Measurements from ENCODE around the gene CCR7. TPM values are rescaled to one million over a fixed set of nuclear protein-coding genes. Genes with fewer than 3 reads are reported as not detected.

The CCR7 gene
- total RNA-seq, 1 donor from 2014 or later = not detected

GRCh38 chr17:40510328-40510648, 55.0 kb downstream of the CCR7 start:
- TF ChIP-seq CTCF (conservative IDR thresholded peaks at IDR 0.05; ENCODE audit: low read depth, low read length) = no peak
- peak; percentile 86 for DNase-seq (ENCODE audit: low read depth)
- H3K4me3 ChIP-seq (ENCODE audit: low read depth, low read length) = no peak overlapping the region

- peak; percentile 19 for DNase-seq (ENCODE audit: low read depth)
- H3K4me3 ChIP-seq (ENCODE audit: low read depth, low read length) = no peak overlapping the region
- no peak for TF ChIP-seq CTCF (conservative IDR thresholded peaks at IDR 0.05; ENCODE audit: low read depth, low read length)
Observed at GRCh38 chr17:40509626-40510327, 55.5 kb downstream of the CCR7 start.

- DNase-seq (ENCODE audit: low read depth) = no peak
- H3K4me3 ChIP-seq (ENCODE audit: low read depth, low read length) = no peak overlapping the region
- no peak for TF ChIP-seq CTCF (conservative IDR thresholded peaks at IDR 0.05; ENCODE audit: low read depth, low read length)
Observed at GRCh38 chr17:40506786-40507185, 58.5 kb downstream of the CCR7 start.

Other genes starting within 250 kb of the CCR7 start
- gene GJD3, start 200.7 kb downstream of the CCR7 start, total RNA-seq = 0.58 TPM in 1 of 2 replicates, not detected in the other
- 198 and 206 TPM in 2 replicates for gene TOP2A, start 147.6 kb downstream of the CCR7 start, total RNA-seq
- gene IGFBP4, start 122.0 kb downstream of the CCR7 start, total RNA-seq = 57.6 and 67.7 TPM in 2 replicates
- 0.51 TPM in 1 of 2 replicates, not detected in the other for gene TNS4, start 63.8 kb downstream of the CCR7 start, total RNA-seq
- gene SMARCE1, start 82.3 kb upstream of the CCR7 start, total RNA-seq = 118 and 123 TPM in 2 replicates
- gene KRT222, start 99.7 kb upstream of the CCR7 start, total RNA-seq = not detected in 2 replicates
- gene KRT24, start 138.3 kb upstream of the CCR7 start, total RNA-seq = not detected in 2 replicates
- 0.17 TPM in 1 of 2 replicates, not detected in the other for gene KRT25, start 189.9 kb upstream of the CCR7 start, total RNA-seq
- not detected in 2 replicates for gene KRT26, start 206.7 kb upstream of the CCR7 start, total RNA-seq
- not detected in 2 replicates for gene KRT27, start 217.1 kb upstream of the CCR7 start, total RNA-seq
- gene KRT28, start 234.5 kb upstream of the CCR7 start, total RNA-seq = not detected in 2 replicates